Stimulated activated CD4-positive, alpha-beta T cell treated with anti-CD3 and anti-CD28 coated beads, TNF-alpha, amount 100 ng/mL, for 48 hours (primary cell): ENCODE data around the gene ARL17A.
"Not testable (repeated sequence)": the region's sequence is repeated elsewhere in the genome, so short reads cannot be mapped to it uniquely, and the experiment has no call there.

ENCODE experiments used
- DNase-seq, 3 donors: peaks; one replicate each; pipeline ENCODE4 v3.0.0-alpha.2; 2020; ENCODE audit warnings: low read depth in 3 of 3

The ARL17A gene

DNA sequence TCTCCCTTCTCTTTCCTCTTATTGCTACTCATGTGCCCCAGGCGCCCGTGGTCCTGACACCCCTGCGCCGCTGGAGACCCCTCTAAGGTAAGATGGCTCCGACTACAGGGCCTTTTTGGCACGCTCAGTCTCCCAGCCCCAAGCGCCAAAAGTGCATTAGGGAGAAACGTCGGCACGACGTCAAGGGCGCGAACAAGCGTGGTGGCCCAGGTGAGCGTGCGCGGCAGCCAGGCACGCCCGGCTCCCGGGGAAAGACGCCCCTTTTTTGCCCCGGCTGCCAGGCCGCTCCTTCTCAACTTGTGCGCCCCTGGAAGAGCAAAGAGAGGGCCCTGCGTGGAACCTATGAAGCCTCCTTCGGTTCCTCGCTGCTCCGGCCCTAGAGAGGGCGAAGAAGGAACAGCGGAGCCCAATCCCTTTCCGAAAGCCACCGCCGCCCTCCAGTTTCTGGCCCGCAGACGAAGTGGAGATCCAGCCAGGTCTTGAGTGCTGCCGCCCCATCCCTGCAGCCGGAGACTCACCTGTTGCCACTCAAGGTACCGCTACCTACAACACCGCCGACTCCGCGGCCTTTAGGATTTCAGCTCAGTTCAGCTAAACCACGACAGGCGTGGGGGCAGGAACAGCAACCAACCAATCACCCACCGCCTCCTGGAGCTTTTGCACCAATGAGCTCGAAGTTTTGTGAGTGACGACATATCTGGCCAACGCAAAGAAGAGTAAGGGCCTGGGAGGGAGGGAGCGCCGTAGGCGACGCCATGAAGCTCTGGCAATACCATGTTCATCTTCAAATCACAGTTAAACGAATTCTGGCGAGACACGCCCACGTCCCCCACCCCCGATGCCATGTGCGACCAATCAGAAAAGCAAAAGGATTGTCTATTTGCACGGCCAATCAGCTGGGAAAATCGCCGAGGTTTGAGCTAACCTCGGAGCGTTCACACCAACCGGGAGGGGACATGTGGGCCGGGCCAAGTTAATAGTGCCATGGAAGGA, at the start of gene ARL17A:
ARL17A (minus strand) TSS at position 609 of the 993 bp plus-strand sequence. CDS start 3,369 bp downstream, outside the sequence.
- DNase-seq, result peak; percentile 27 to 77 (median 43)

DNA sequence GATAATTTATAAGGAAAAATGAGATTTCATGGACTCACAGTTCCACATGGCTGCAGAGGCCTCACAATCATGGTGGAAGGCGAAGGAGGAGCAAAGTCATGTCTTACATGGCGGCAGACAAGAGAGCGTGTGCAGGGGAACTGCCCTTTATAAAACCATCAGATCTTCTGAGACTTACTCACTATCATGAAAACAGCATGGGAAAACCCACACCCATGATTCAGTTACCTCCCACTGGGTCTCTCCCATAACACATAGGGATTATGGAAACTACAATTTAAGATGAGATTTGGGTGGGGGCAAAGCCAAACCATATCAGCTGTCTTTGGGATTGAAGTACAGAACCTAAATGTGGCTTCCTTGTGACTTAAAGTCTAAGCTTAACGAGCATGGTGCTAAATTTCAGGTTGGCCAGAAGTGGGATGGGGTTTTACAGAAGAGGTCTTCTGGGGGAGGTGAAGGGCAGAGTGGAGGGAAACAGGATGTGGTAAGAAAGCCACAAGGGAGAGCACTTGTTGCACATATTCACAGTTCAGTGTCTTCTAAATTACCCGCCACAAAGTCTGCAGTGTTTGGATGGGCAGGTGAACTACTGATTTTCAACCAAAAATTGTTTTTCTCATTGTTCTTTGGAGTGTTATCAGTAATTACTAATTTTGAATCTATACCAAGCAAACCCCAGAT, 49.4 kb upstream of the ARL17A start:
- DNase-seq, result not testable (repeated sequence)

DNA sequence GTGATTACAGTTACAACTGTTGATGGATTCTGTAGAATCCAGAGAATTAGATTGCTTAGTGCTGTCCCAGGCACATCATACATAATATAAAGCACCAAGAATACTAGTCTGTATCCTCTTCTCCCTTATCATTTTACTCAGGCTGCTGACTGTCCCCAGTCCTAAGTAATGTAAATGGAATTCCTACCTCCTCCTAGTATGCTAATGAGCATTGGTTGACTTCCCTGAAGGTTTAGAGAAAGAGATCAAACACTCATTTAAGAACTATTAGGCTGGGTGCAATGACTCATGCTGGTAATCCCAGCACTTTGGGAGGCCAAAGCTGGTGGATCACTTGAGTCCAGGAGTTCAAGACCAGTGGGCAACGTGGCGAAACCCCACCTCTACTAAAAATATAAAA, 48.0 kb upstream of the ARL17A start:
- not testable (repeated sequence) for DNase-seq

DNA sequence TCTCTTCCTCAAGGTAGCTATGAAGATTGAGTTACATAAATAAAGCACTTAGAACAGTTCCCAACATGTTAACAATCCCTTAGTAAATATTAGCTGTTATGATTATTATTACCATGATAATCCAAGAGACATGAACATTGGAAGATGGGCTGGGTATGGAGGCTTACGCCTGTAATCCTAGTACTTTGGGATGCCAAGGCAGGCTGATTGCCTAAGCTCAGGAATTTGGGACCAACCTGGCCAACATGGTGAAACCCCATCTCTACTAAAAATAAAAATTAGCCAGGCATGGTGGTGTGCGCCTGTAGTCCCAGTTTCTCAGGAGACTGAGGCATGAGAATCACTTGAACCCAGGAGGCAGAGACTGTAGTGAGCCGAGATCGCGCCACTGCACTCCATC, 45.2 kb upstream of the ARL17A start:
- DNase-seq, result not testable (repeated sequence)

DNA sequence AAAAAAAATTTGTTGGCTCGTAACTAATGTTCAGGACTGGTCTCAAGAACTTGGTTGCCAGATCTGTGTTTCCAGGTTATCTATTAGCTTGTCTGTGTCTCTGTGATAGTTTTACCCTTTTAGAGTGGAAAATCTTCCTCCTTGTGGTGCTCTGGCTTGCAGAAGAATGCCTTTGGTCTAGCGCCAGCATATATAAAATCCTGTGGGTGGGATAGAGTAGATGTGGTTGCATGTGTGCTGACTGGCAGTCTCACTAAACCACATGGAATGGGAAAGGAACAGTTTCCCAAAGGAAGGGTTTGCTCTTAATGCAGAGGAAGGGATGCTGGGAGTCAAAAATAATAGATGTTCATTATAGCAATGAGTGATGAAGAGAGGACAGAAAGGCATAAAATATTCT, 44.3 kb upstream of the ARL17A start:
- not testable (repeated sequence) for DNase-seq

DNA sequence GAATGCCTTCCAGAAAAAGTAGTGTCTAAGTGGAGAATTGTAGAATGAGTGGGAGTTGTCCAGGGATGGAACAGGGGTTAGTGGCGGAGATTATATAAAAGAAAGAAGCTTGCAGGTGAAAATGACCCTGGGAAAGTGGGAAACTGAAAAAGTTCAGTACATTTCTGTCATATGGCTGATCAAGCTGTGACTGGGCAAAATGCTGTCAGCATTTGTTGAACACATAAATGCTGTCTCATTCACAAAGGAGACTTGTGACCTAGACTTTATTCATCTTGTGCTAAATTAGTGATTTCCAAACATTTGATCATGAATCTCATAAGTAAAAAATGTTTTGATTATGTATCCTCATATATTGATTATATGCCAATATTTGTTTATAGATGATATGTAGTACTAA, 39.5 kb upstream of the ARL17A start:
- DNase-seq, result not testable (repeated sequence)

DNA sequence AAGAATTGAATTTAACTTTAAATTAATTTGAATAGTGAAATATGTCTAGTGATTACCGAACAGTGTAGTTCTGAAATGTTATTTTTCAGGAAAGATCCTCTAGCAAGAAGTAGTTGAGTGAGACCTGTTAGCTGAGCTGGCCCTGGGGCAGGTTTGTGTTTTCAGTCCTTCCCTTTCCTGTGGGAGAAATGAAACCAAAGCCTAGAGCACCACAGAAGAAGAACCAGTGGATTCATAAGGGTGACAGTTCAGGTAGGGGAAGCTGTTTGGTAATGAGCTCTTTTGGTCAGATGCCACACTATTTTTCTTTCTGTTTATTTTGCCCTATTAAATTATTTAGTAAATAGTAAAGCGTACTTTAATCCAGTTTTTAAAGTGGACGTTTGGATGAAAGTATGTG, 37.6 kb upstream of the ARL17A start:
- DNase-seq, result not testable (repeated sequence)

DNA sequence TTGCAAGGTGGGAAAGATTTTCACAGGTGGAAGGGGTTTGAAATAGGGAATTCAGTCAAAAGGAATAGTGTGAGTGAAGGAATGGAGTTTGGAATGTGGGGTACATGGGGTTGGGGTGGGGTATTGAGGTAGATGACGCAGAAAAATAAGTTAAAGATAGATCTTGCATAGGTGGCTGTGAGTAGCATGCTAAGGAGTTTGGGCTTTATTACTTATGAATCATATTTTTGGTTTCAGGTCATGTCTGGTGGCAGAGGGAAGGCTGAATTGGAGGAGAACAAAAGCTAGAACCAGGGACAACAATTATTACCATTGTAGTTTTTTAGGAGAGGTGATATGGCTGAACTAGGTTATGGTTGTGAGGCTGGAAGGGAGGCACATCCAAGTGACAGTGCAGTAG, 34.4 kb upstream of the ARL17A start:
- not testable (repeated sequence) for DNase-seq

DNA sequence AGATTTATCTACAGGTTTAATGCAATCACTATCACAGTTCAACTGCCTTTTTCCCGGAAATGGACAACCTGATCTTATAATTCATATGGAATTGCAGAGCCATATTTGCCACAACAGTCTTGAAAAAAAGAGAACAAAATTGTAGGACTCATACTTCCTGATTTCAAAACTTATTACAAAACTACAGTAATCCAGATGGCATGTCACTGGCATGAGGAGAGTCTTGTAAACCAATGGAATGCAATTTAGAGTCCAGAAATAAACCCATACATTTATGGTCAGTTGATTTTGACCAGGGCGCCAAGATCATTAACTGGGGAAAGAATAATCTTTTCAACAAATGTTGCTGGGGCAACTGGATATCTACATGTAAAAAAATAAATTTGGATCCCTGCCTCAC, 31.8 kb upstream of the ARL17A start:
- not testable (repeated sequence) for DNase-seq

DNA sequence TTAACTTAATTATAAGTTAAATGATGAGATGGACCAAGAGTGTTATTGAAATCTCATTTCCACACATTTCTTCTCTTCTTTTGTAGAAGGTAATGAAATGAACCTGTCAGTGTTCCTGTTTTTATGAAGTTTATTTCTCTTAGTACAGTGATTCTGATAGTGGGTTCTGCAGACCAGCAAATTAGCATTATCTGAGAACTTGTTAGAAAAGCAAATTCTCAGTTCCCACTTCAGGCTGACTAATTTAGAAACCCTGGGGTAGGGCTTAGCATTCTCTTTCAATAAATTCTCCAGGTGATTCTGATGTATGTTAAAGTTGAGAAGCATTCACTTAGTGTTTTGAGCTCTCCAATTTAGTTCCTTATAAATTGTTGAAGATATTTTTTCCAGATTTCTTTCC, 23.6 kb upstream of the ARL17A start:
- DNase-seq, result not testable (repeated sequence)

DNA sequence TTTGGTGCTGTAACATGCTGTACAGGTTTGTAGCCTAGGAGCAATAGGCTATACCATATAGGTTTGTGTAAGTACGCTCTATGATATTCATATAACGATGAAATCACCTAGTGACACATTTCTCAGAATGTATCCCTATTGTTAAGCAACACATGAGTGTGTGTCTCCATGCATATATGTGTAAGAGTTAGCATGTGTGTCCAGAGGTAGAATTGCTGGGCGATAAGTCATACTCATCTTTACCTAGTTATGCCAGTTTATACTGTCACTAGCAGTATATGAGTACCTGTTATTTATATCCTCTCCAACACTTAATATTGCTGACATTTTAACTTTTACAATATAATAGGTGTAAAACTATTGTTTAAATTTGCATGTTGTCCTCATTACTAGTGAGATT, 21.3 kb upstream of the ARL17A start:
- DNase-seq, result not testable (repeated sequence)

DNA sequence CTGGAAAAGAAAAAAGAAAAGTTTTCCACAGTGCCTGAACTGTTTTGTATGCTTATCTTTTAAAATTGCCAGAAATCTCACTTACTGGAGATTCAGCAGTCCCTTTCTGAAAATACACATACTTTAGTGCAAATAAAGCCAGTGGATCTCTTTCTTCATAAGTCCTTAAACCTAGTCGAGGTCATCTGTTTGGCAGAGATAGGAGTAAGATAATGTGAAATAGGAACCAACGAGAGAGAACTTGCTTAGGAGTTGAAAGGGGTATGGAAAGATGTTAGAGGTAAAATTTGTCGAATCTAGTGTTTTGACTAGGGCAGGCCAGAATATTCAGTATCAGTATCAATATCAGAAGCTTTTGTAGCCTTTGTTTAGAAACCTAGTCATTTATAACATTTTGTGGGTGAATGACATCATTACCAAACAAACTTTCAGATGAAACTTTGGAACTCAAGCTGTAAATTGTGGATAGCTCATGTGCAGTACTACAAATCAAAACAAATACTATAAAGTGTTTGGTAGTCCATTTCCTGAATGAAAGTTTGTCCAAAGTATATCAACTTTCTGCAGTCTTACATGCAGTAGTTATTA, 18.9 kb upstream of the ARL17A start:
- not testable (repeated sequence) for DNase-seq

DNA sequence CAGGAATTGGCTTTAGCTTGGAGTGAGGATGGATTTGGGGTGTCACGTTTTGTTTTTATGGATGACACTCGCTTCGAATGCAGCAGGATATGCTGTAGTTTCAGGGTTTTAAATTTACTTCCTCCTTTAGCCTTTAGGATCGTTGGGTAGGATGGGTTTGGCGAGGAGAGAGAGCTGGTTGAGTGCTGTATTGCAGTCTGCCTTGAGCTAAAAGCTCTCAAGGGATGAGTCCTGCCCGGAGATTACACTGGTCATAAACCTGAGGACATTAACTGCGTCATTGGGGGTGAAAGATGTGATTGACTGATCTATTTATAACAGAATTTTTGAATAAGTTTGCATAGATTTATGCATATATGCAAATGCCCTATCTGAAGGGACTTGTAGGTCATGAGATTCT, 11.8 kb upstream of the ARL17A start:
- DNase-seq, result not testable (repeated sequence)

DNA sequence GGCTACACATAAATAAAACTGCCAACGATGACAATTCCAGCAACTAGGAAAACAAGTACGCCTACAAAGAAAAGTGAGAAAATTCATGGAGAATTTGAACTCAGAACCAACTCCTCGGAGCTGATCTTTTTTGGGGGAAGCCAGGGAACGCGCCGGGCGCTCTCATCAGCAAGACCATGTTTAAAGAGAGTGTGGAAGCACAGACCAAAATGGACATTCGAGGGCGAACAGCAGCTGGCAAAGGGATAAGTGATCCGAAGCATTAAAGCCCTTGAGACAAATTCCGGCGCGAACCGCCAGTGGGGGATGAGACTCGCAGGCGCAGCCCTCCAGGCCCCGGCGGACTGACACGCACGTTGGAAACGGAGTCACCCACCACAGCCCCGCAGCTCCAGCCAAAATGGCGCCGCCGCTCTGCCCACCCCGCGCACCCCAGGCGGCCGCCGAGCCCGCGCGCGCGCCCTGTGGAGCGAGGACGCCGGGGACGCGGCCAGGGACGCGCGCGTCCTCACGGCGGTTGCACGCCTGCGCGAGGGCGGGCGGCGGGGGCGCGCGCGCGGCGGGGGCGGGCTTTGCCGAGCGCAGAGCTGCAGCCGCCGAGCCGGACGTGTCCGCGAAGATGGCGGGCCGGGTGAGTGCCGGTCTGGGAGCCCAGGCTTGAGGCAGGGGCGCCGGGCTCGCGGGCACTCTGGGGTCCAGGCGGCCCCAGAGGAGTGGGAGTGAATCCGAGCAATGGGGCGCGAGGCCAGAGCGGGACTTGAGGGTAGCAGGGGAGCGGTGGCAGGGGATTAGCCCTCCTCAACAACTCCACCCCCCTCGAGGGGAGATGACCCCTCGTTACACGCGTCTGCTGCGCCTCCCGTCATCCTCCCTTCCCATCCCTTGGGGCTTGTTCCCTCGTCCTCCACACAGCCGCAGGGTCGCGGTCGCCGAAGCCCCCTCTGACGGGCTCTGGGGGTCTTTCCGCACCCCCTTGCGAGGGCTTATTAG, 11.0 kb upstream of the ARL17A start, which contains the start of gene NSF:
NSF (plus strand) TSS at position 513 of the 990 bp plus-strand sequence; CDS start at position 620, 107 bp downstream.
- DNase-seq, result not testable (repeated sequence)

DNA sequence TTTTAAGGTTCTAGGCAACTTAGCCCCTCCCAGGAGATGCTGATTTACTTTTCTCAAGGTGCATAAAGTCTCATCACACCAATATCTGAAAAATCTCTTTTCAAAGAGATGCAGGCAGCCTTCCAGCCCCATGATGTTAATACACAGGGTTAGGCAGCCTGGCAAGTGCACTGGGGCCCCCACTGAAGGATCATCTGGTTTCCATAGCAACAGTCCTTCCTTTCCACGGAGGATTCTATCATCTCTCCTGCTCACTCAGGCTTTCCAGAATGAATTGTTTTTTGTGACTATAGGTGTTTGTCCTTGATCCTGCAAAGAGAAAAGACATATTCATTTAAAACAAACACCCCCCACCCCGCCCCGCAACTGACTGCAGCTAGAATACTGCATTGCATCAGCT, 6.0 kb upstream of the ARL17A start:
- not testable (repeated sequence) for DNase-seq

DNA sequence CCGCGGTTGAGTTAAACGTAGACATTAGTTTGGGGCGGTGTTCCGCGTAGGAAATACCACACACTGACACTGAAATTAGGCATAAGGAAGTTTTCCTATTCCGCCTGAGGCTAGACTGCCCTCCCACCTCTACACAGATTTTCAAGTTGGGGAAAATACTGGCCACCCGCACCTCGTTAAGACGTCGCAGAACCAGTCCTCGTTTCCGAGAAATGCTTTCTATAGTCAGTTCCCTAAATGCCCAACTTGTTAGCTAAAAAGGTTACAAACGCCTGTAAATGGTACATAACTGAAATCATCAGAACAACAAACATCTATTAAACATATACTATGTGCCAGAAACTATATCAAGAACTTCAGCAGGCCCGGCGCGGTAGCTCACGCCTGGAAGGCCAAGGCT, 591 bp upstream of the ARL17A start:
- not testable (repeated sequence) for DNase-seq

DNA sequence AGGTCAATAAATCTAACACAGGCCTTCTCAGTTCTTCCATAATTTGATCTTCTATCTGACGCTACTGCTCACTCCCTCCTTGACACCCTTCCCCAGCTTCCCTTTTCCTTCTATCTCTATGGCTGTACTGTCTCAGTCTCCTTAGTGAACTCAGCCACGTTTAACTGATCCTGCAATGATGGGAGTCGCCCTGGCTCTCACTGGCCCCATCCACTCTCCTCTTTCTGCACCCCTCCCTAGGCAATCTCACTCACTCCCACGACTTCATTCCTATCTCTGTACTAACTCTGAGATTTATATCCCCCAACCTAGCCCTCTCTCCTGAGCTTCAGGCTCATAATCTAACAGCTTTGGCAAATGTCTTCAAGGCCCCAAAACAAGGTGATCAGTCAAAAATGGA, 7.7 kb downstream of the ARL17A start:
- not testable (repeated sequence) for DNase-seq

DNA sequence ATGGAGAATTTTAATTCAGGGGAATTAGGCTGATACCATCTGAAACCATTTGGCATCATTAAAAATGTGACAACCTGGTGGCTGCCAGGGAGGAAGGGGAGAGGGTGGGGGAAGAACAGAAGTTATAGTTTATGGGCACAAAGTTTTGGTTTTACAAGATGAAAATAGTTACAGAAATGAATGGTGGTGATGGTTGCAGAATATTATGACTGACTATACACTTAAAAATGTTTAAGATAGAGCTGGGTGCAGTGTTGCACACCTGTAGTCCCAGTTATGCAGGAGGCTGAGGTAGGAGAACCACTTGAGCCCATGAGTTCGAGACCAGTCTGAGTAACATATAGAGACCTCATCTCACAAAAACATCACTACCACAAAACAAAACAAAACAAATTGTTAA, 12.5 kb downstream of the ARL17A start:
- DNase-seq, result not testable (repeated sequence)

DNA sequence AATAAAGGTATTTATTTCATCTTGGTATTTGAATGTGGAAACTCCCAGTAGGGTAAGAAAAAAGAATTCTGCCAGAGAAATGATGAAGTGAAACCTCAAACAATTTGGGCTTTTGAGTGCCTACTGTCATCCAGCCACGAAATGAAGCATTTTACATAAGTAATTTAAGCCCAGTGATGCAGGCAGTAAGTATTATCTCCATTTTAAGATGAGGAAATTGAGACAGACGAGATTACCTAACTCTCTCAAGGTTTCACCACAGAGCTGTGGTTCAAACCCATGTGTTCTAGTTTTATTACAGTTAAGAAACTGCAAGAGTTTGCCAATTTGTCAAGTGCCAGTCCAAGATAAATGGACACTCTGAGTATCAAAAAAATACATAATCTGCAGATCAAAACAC, 13.2 kb downstream of the ARL17A start:
- DNase-seq, result not testable (repeated sequence)

DNA sequence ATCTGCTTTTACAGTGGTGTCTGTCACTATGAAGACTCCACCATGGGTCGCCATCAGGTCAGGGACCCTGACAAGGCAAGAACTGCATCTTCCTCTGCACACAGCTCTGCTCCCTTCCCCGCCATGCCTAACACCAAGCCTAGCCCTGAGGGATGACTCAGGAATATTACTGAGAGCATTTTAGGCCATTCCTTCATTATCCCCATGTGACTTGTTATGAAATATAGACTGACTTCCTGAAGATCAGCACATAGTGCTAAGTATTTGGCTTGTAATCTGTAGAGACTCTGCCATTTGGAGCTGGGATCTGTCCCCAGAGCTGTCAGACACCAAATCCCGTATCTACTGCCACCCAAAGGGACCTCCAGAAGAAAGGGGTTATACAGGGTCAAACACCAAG, 19.4 kb downstream of the ARL17A start:
- not testable (repeated sequence) for DNase-seq

DNA sequence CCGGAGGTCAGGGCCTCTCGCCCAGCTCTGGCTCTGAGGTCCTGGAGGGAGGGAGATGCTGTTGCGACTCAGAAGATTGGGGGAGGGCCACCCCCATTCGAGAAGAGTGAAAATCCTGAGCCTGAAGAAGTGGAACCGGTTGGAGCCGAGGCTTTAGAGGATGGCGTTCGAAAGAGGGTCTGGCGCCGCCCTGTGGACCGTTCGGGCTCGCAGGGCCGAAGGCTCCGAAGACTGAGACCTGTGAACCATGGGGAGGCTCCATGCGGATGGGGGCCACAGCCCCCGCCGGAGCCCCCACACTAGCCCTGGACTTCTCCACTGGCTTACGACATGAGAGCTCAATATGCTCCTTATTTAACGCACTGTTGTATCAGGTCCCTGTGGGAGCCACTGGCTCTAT, 20.3 kb downstream of the ARL17A start:
- not testable (repeated sequence) for DNase-seq
